GM18951 (cell line): ENCODE results near the gene GALNTL6.

Experiments
- POLR2A ChIP-seq: IDR thresholded peaks from 4 replicates; pipeline ENCODE4 v1.6.1; 2011; ENCODE audit warnings: mild to moderate bottlenecking; ENCODE audit not compliant: insufficient read length, insufficient read depth; ENCODE audit errors: extremely low read depth
- in situ Hi-C: fragments of 300-500 bp; cut with MboI; formaldehyde crosslinking; loops from one replicate; pipeline ENCODE4 v1.12.0; 2022; ENCODE audit warnings: low sequenced_read_pairs, mixed read lengths, inconsistent platforms; ENCODE audit not compliant: unreplicated experiment

GALNTL6 gene

GRCh38 chr4:172660251-172660650 is 847.0 kb downstream of the GALNTL6 start:
- in situ Hi-C loops, result no loop called here
- no peak for TF ChIP-seq POLR2A

GRCh38 chr4:172662113-172662512 is 848.9 kb downstream of the GALNTL6 start:
- in situ Hi-C loops, result no loop called here
- no peak for TF ChIP-seq POLR2A

GRCh38 chr4:172666711-172667368 is 853.6 kb downstream of the GALNTL6 start:
- TF ChIP-seq POLR2A, result no peak
- in situ Hi-C loops, result no loop called here

- in situ Hi-C loops, result no loop called here
Observed at GRCh38 chr4:172674811-172675210, 861.6 kb downstream of the GALNTL6 start.

GRCh38 chr4:172675232-172675631 is 862.0 kb downstream of the GALNTL6 start:
- in situ Hi-C loops, result no loop called here
- no peak for TF ChIP-seq POLR2A

More at GRCh38 chr4:172674811-172675210, 861.6 kb downstream of the GALNTL6 start:
- TF ChIP-seq POLR2A, result no peak

GRCh38 chr4:172680691-172681090 is 867.5 kb downstream of the GALNTL6 start:
- in situ Hi-C loops, result no loop called here
- no peak for TF ChIP-seq POLR2A

- no peak for TF ChIP-seq POLR2A
- in situ Hi-C loops, result no loop called here
Observed at GRCh38 chr4:172683021-172683420, 869.8 kb downstream of the GALNTL6 start.

GRCh38 chr4:172686021-172686420 is 872.8 kb downstream of the GALNTL6 start:
- no peak for TF ChIP-seq POLR2A
- in situ Hi-C loops, result no loop called here

GRCh38 chr4:172688534-172688933 is 875.3 kb downstream of the GALNTL6 start:
- no peak for TF ChIP-seq POLR2A
- in situ Hi-C loops, result no loop called here

GRCh38 chr4:172691552-172691951 is 878.3 kb downstream of the GALNTL6 start:
- no peak for TF ChIP-seq POLR2A
- in situ Hi-C loops, result no loop called here

- in situ Hi-C loops, result no loop called here
Observed at GRCh38 chr4:172692701-172693100, 879.5 kb downstream of the GALNTL6 start.

GRCh38 chr4:172698256-172698655 is 885.1 kb downstream of the GALNTL6 start:
- in situ Hi-C loops, result no loop called here
- TF ChIP-seq POLR2A, result no peak

More at GRCh38 chr4:172692701-172693100, 879.5 kb downstream of the GALNTL6 start:
- no peak for TF ChIP-seq POLR2A

- in situ Hi-C loops, result no loop called here
Observed at GRCh38 chr4:172705565-172705964, 892.4 kb downstream of the GALNTL6 start.

GRCh38 chr4:172706000-172706399 is 892.8 kb downstream of the GALNTL6 start:
- TF ChIP-seq POLR2A, result no peak
- in situ Hi-C loops, result no loop called here

More at GRCh38 chr4:172705565-172705964, 892.4 kb downstream of the GALNTL6 start:
- no peak for TF ChIP-seq POLR2A
